Measurements from ENCODE around the gene MYO9B.
A peak's percentile ranks its signal among the peaks of the same experiment; 100 is the strongest.

Gene MYO9B

GRCh38 chr19:17214508-17215126 lies 139.0 kb downstream of the MYO9B start:
- Mint-ChIP-seq H3K27ac (peak overlapping the region; percentile 93), H3K4me1 (peaks cover 17% of the 10 kb centered on the region), H3K4me3 (peak overlapping the region; percentile 88), H3K27me3 (no peaks in the 10 kb centered on the region), H3K9me3 (peaks cover 1% of the 10 kb centered on the region), H3K36me3 (peaks cover 25% of the 10 kb centered on the region)
- ATAC-seq (ENCODE audit: low read depth): no peak
- no peak for DNase-seq (ENCODE audit: low spot score in 2 of 2)

GRCh38 chr19:17215127-17215971 lies 139.8 kb downstream of the MYO9B start, which contains the start of gene USE1:
USE1 (plus strand) TSS chr19:17215357; CDS start chr19:17215406, 49 bp downstream.
- Mint-ChIP-seq H3K9me3 (peaks cover 1% of the 10 kb centered on the region), H3K4me3 (peak within 1 kb of the TSS; percentile 88), H3K27ac (peak within 1 kb of the TSS; percentile 93), H3K27me3 (no peaks in the 10 kb centered on the region), H3K36me3 (peaks cover 24% of the 10 kb centered on the region), H3K4me1 (peaks cover 12% of the 10 kb centered on the region)
- ATAC-seq (ENCODE audit: low read depth) (peak; percentile 97), DNase-seq (ENCODE audit: low spot score in 2 of 2) (peak; percentile 74 to 82)

GRCh38 chr19:17216058-17216670 lies 140.6 kb downstream of the MYO9B start:
- peak overlapping the region; percentile 93 for H3K27ac Mint-ChIP-seq
- H3K27me3 Mint-ChIP-seq: no peaks in the 10 kb centered on the region
- H3K9me3 Mint-ChIP-seq: peaks cover 1% of the 10 kb centered on the region
- DNase-seq (ENCODE audit: low spot score in 2 of 2) (no peak), ATAC-seq (ENCODE audit: low read depth) (no peak)
- peaks cover 11% of the 10 kb centered on the region for H3K4me1 Mint-ChIP-seq
- peaks cover 23% of the 10 kb centered on the region for H3K36me3 Mint-ChIP-seq
- H3K4me3 Mint-ChIP-seq: peak overlapping the region; percentile 88

- no peak for DNase-seq (ENCODE audit: low spot score in 2 of 2)
- H3K36me3 Mint-ChIP-seq: peaks cover 17% of the 10 kb centered on the region
- H3K27me3 Mint-ChIP-seq: no peaks in the 10 kb centered on the region
- H3K27ac Mint-ChIP-seq: no peak overlapping the region
- no peak for ATAC-seq (ENCODE audit: low read depth)
- no peak overlapping the region for H3K4me3 Mint-ChIP-seq
- H3K9me3 Mint-ChIP-seq: peaks cover 1% of the 10 kb centered on the region
- peaks cover 12% of the 10 kb centered on the region for H3K4me1 Mint-ChIP-seq
Measured at GRCh38 chr19:17219286-17219685, 143.7 kb downstream of the MYO9B start.

GRCh38 chr19:17220207-17220758 lies 144.7 kb downstream of the MYO9B start:
- DNase-seq (ENCODE audit: low spot score in 2 of 2) (no peak), ATAC-seq (ENCODE audit: low read depth) (no peak)
- Mint-ChIP-seq H3K4me3 (no peak overlapping the region), H3K27ac (no peak overlapping the region), H3K36me3 (peaks cover 17% of the 10 kb centered on the region), H3K4me1 (peaks cover 6% of the 10 kb centered on the region), H3K27me3 (no peaks in the 10 kb centered on the region), H3K9me3 (peaks cover 1% of the 10 kb centered on the region)

- Mint-ChIP-seq H3K4me1 (peaks cover 8% of the 10 kb centered on the region), H3K36me3 (no peaks in the 10 kb centered on the region), H3K27me3 (no peaks in the 10 kb centered on the region), H3K9me3 (no peaks in the 10 kb centered on the region), H3K4me3 (peak overlapping the region; percentile 51), H3K27ac (no peak overlapping the region)
- DNase-seq (ENCODE audit: low spot score in 2 of 2): no peak
- no peak for ATAC-seq (ENCODE audit: low read depth)
Measured at GRCh38 chr19:17225053-17225452, 149.5 kb downstream of the MYO9B start.

GRCh38 chr19:17226002-17226933 lies 150.7 kb downstream of the MYO9B start, which contains the start of gene OCEL1:
OCEL1 (plus strand) TSS chr19:17226226; CDS start chr19:17226248, 22 bp downstream.
- DNase-seq (ENCODE audit: low spot score in 2 of 2): peak; percentile 95 to 96
- Mint-ChIP-seq H3K36me3 (no peaks in the 10 kb centered on the region), H3K9me3 (no peaks in the 10 kb centered on the region), H3K27ac (peak within 1 kb of the TSS; percentile 94), H3K27me3 (no peaks in the 10 kb centered on the region), H3K4me1 (peaks cover 8% of the 10 kb centered on the region), H3K4me3 (peak within 1 kb of the TSS; percentile 98)
- ATAC-seq (ENCODE audit: low read depth): peak; percentile 87

GRCh38 chr19:17227798-17228367 lies 152.3 kb downstream of the MYO9B start:
- Mint-ChIP-seq H3K4me1 (peaks cover 8% of the 10 kb centered on the region), H3K4me3 (no peak overlapping the region), H3K27me3 (no peaks in the 10 kb centered on the region), H3K36me3 (peaks cover 2% of the 10 kb centered on the region), H3K27ac (no peak overlapping the region), H3K9me3 (no peaks in the 10 kb centered on the region)
- no peak for ATAC-seq (ENCODE audit: low read depth)
- no peak for DNase-seq (ENCODE audit: low spot score in 2 of 2)

GRCh38 chr19:17229890-17230289 lies 154.3 kb downstream of the MYO9B start:
- no peaks in the 10 kb centered on the region for H3K9me3 Mint-ChIP-seq
- no peak overlapping the region for H3K4me3 Mint-ChIP-seq
- peaks cover 2% of the 10 kb centered on the region for H3K36me3 Mint-ChIP-seq
- H3K27me3 Mint-ChIP-seq: no peaks in the 10 kb centered on the region
- DNase-seq (ENCODE audit: low spot score in 2 of 2): no peak
- ATAC-seq (ENCODE audit: low read depth): no peak
- H3K4me1 Mint-ChIP-seq: peaks cover 8% of the 10 kb centered on the region
- H3K27ac Mint-ChIP-seq: no peak overlapping the region

- H3K9me3 Mint-ChIP-seq: no peaks in the 10 kb centered on the region
- H3K36me3 Mint-ChIP-seq: peaks cover 2% of the 10 kb centered on the region
- ATAC-seq (ENCODE audit: low read depth): no peak
- H3K27me3 Mint-ChIP-seq: no peaks in the 10 kb centered on the region
- H3K4me3 Mint-ChIP-seq: no peak overlapping the region
- peaks cover 2% of the 10 kb centered on the region for H3K4me1 Mint-ChIP-seq
- H3K27ac Mint-ChIP-seq: no peak overlapping the region
- no peak for DNase-seq (ENCODE audit: low spot score in 2 of 2)
Measured at GRCh38 chr19:17232258-17232657, 156.7 kb downstream of the MYO9B start.

- peak overlapping the region; percentile 60 for H3K4me3 Mint-ChIP-seq
- peaks cover 2% of the 10 kb centered on the region for H3K36me3 Mint-ChIP-seq
- DNase-seq (ENCODE audit: low spot score in 2 of 2) (peak; percentile 49 to 66), ATAC-seq (ENCODE audit: low read depth) (peak; percentile 65)
- H3K4me1 Mint-ChIP-seq: peaks cover 2% of the 10 kb centered on the region
- H3K9me3 Mint-ChIP-seq: no peaks in the 10 kb centered on the region
- no peaks in the 10 kb centered on the region for H3K27me3 Mint-ChIP-seq
- H3K27ac Mint-ChIP-seq: no peak overlapping the region
Measured at GRCh38 chr19:17234911-17235299, 159.3 kb downstream of the MYO9B start.

GRCh38 chr19:17235300-17235970 lies 159.9 kb downstream of the MYO9B start:
- Mint-ChIP-seq H3K36me3 (peaks cover 2% of the 10 kb centered on the region), H3K9me3 (no peaks in the 10 kb centered on the region), H3K4me1 (peaks cover 2% of the 10 kb centered on the region), H3K27ac (no peak overlapping the region), H3K27me3 (no peaks in the 10 kb centered on the region), H3K4me3 (peak overlapping the region; percentile 60)
- ATAC-seq (ENCODE audit: low read depth) (peak; percentile 92), DNase-seq (ENCODE audit: low spot score in 2 of 2) (peak; percentile 61 to 72)
